H9 (cell line): ENCODE results near the gene TTC7B. TPM values are rescaled to one million over a fixed set of nuclear protein-coding genes. Genes with fewer than 3 reads are reported as not detected.

Source experiments
- DNase-seq: peaks from one replicate; pipeline ENCODE4 v3.0.0-alpha.2; 2017
- H2AFZ ChIP-seq: one replicate; pipeline ENCODE4 v1.6.1; 2013; ENCODE audit warnings: mild to moderate bottlenecking, low read length, control low read depth, moderate library complexity
- H2AK5ac ChIP-seq: 2 replicates; pipeline ENCODE4 v1.6.1; 2013; ENCODE audit warnings: low read length, control low read depth, mixed read lengths; ENCODE audit not compliant: insufficient read length
- H2BK120ac ChIP-seq: one replicate; pipeline ENCODE4 v1.6.1; 2013; ENCODE audit warnings: low read depth, mild to moderate bottlenecking, low read length, control low read depth, inconsistent platforms; ENCODE audit not compliant: poor library complexity, severe bottlenecking
- H2BK12ac ChIP-seq: 2 replicates; pipeline ENCODE4 v1.6.1; 2013; ENCODE audit warnings: low read length, control low read depth, mixed read lengths, low read depth; ENCODE audit not compliant: insufficient read length
- H2BK15ac ChIP-seq: 2 replicates; pipeline ENCODE4 v1.6.1; 2013; ENCODE audit warnings: low read depth, low read length, control low read depth
- H2BK20ac ChIP-seq: one replicate; pipeline ENCODE4 v1.6.1; 2013; ENCODE audit warnings: low read depth, mild to moderate bottlenecking, low read length, control low read depth, inconsistent platforms; ENCODE audit not compliant: poor library complexity, severe bottlenecking
- H2BK5ac ChIP-seq: 2 replicates; pipeline ENCODE4 v1.6.1; 2013; ENCODE audit warnings: low read length, control low read depth, mixed read lengths; ENCODE audit not compliant: insufficient read length
- H3K14ac ChIP-seq: 2 replicates; pipeline ENCODE4 v1.6.1; 2013; ENCODE audit warnings: low read length, control low read depth; ENCODE audit not compliant: insufficient read depth
- H3K18ac ChIP-seq: 2 replicates; pipeline ENCODE4 v1.6.1; 2013; ENCODE audit warnings: low read depth, mild to moderate bottlenecking, mixed read lengths, low read length, control low read depth; ENCODE audit not compliant: insufficient read length
- H3K23ac ChIP-seq: 2 replicates; pipeline ENCODE4 v1.6.1; 2013; ENCODE audit warnings: low read length, control low read depth, mixed read lengths, low read depth; ENCODE audit not compliant: insufficient read length
- H3K23me2 ChIP-seq: 2 replicates; pipeline ENCODE4 v1.6.1; 2013; ENCODE audit warnings: low read depth, mild to moderate bottlenecking, mixed read lengths, low read length, control low read depth; ENCODE audit not compliant: insufficient read length, poor library complexity, severe bottlenecking
- H3K27ac ChIP-seq: 2 replicates; pipeline ENCODE4 v1.5.1; 2013; ENCODE audit warnings: low read length, control low read depth, mixed read lengths, low read depth; ENCODE audit not compliant: insufficient read length
- H3K27me3 ChIP-seq: 2 replicates; pipeline ENCODE4 v1.6.1; 2013; ENCODE audit warnings: low read length, control low read depth, inconsistent platforms; ENCODE audit not compliant: insufficient read depth
- H3K4ac ChIP-seq: 2 replicates; pipeline ENCODE4 v1.6.1; 2013; ENCODE audit warnings: low read depth, mild to moderate bottlenecking, control low read depth, inconsistent platforms, low read length, moderate library complexity
- H3K4me1 ChIP-seq: 2 replicates; pipeline ENCODE4 v1.6.1; 2013; ENCODE audit warnings: low read length, control low read depth, inconsistent platforms; ENCODE audit not compliant: insufficient read depth
- H3K4me2 ChIP-seq: 2 replicates; pipeline ENCODE4 v1.6.1; 2013; ENCODE audit warnings: low read length, control low read depth, mixed read lengths; ENCODE audit not compliant: insufficient read length, insufficient read depth
- H3K56ac ChIP-seq: 2 replicates; pipeline ENCODE4 v1.6.1; 2013; ENCODE audit warnings: low read depth, mild to moderate bottlenecking, mixed read lengths, low read length, control low read depth; ENCODE audit not compliant: insufficient read length
- H3K79me1 ChIP-seq: 2 replicates; pipeline ENCODE4 v1.6.1; 2013; ENCODE audit warnings: low read depth, mild to moderate bottlenecking, moderate library complexity, low read length, control low read depth, inconsistent platforms; ENCODE audit not compliant: insufficient read depth, poor library complexity, severe bottlenecking
- H3K79me2 ChIP-seq: 2 replicates; pipeline ENCODE4 v1.6.1; 2013; ENCODE audit warnings: low read length, control low read depth, inconsistent platforms; ENCODE audit not compliant: insufficient read depth
- H3K9ac ChIP-seq: 2 replicates; pipeline ENCODE4 v1.6.1; 2013; ENCODE audit warnings: low read length, control low read depth, mixed read lengths; ENCODE audit not compliant: insufficient read length; ENCODE audit errors: extremely low read depth
- H3K9me3 ChIP-seq: one replicate; pipeline ENCODE4 v1.6.1; 2013; ENCODE audit warnings: low read depth, low read length, inconsistent platforms; ENCODE audit not compliant: control insufficient read depth
- H3T11ph ChIP-seq: one replicate; pipeline ENCODE4 v1.6.1; 2013; ENCODE audit warnings: mild to moderate bottlenecking, low read length, control low read depth, inconsistent platforms
- H4K20me1 ChIP-seq: one replicate; pipeline ENCODE4 v1.6.1; 2013; ENCODE audit not compliant: control insufficient read depth, insufficient read length, insufficient read depth
- H4K5ac ChIP-seq: 2 replicates; pipeline ENCODE4 v1.6.1; 2013; ENCODE audit warnings: low read depth, mild to moderate bottlenecking, mixed read lengths, low read length, control low read depth; ENCODE audit not compliant: insufficient read length
- H4K8ac ChIP-seq: replicated peaks from 2 replicates; pipeline ENCODE4 v1.6.1; 2013; ENCODE audit warnings: low read length, control low read depth, mixed read lengths, low read depth; ENCODE audit not compliant: insufficient read length
- H4K91ac ChIP-seq: 2 replicates; pipeline ENCODE4 v1.6.1; 2013; ENCODE audit warnings: low read depth, mild to moderate bottlenecking, moderate library complexity, mixed read lengths, low read length, control low read depth; ENCODE audit not compliant: insufficient read length
- H3K27ac Mint-ChIP-seq, 3 experiments: 2 replicates in 2 of 3; 3 replicates in 1 of 3; pipeline ENCODE4 v1.8.0; 2020 to 2021; ENCODE audit warnings: mixed read lengths in 3 of 3, mild to moderate bottlenecking in 1 of 3, moderate library complexity in 1 of 3
- H3K27me3 Mint-ChIP-seq: 2 replicates; pipeline ENCODE4 v1.8.0; 2021; ENCODE audit warnings: low read depth, mild to moderate bottlenecking, moderate library complexity, mixed read lengths
- H3K36me3 Mint-ChIP-seq, 3 experiments: 2 replicates in 2 of 3; 3 replicates in 1 of 3; pipeline ENCODE4 v1.8.0; 2020 to 2021; ENCODE audit warnings: low read depth in 3 of 3, mixed read lengths in 3 of 3; ENCODE audit not compliant: insufficient read depth in 1 of 3
- H3K4me1 Mint-ChIP-seq, 2 experiments: 2 replicates each; pipeline ENCODE4 v1.8.0; 2020; ENCODE audit warnings: mixed read lengths in 2 of 2
- H3K4me3 Mint-ChIP-seq, 2 experiments: 2 replicates in 1 of 2; 3 replicates in 1 of 2; pipeline ENCODE4 v1.8.0; 2020 to 2021; ENCODE audit warnings: mild to moderate bottlenecking in 2 of 2, mixed read lengths in 2 of 2, moderate library complexity in 1 of 2
- H3K9me3 Mint-ChIP-seq, 2 experiments: 2 replicates in 1 of 2; 3 replicates in 1 of 2; pipeline ENCODE4 v1.8.0; 2020; ENCODE audit warnings: mild to moderate bottlenecking in 2 of 2, mixed read lengths in 2 of 2, moderate library complexity in 1 of 2
- CTCF ChIP-seq: fragments of 200-600 bp; sonication (generic); conservative IDR thresholded peaks from 3 replicates; pipeline ENCODE4 v1.8.0; 2021; ENCODE audit warnings: antibody characterized with exemption, mild to moderate bottlenecking
- WGBS: extraction: QIAGEN DNeasy Blood & Tissue Kit; methylation state at CpG from one replicate; pipeline ENCODE4 v1.1.7; 2013; ENCODE audit warnings: missing lambda C conversion rate, low lambda C conversion rate, mixed read lengths; ENCODE audit not compliant: insufficient read length; ENCODE audit errors: extremely low coverage; 5-methylcytosine and 5-hydroxymethylcytosine counted together
- long read RNA-seq: library from polyadenylated mRNA; unstranded; transcript quantifications from one replicate; pipeline ENCODE4 v2.0.0, GENCODE V29; 2020
- total RNA-seq: library from RNA; stranded (reverse); gene quantifications from 2 replicates; pipeline ENCODE4 v1.2.1, GENCODE V29; 2021

TTC7B gene, protein sequence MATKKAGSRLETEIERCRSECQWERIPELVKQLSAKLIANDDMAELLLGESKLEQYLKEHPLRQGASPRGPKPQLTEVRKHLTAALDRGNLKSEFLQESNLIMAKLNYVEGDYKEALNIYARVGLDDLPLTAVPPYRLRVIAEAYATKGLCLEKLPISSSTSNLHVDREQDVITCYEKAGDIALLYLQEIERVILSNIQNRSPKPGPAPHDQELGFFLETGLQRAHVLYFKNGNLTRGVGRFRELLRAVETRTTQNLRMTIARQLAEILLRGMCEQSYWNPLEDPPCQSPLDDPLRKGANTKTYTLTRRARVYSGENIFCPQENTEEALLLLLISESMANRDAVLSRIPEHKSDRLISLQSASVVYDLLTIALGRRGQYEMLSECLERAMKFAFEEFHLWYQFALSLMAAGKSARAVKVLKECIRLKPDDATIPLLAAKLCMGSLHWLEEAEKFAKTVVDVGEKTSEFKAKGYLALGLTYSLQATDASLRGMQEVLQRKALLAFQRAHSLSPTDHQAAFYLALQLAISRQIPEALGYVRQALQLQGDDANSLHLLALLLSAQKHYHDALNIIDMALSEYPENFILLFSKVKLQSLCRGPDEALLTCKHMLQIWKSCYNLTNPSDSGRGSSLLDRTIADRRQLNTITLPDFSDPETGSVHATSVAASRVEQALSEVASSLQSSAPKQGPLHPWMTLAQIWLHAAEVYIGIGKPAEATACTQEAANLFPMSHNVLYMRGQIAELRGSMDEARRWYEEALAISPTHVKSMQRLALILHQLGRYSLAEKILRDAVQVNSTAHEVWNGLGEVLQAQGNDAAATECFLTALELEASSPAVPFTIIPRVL
- 30.3 and 33.7 TPM in 2 replicates for total RNA-seq
- long read RNA-seq, full-length matches to known transcripts, result 1 of 9 reads
- long read RNA-seq, partial matches to known transcripts, result 8 of 9 reads
- long read RNA-seq, other reads (novel, unspliced or antisense), result 0 of 9 reads

GRCh38 chr14:90815822-90816662 is at the start of gene TTC7B:
Gene TTC7B, minus strand, starts transcription at chr14:90816430. Its CDS starts 135 bp downstream, at chr14:90816295.
- Mint-ChIP-seq H3K4me1 (peaks cover 5 to 8% of the 10 kb centered on the region in 2 experiments), H3K27me3 (peaks cover 29% of the 10 kb centered on the region), H3K4me3 (peak within 1 kb of the TSS; percentile 76 to 84), H3K27ac (peak within 1 kb of the TSS in 1 of 3 experiments; percentile 62; a peak in 1 of 7 replicates), H3K36me3 (no peaks in the 10 kb centered on the region; a peak in 1 of 7 replicates), H3K9me3 (no peaks in the 10 kb centered on the region)
- no peaks in the 10 kb centered on the region for H4K20me1 ChIP-seq
- H2AK5ac ChIP-seq, result no peak within 1 kb of the TSS
- no peaks in the 10 kb centered on the region for H3K4me1 ChIP-seq
- no peak within 1 kb of the TSS for H2BK20ac ChIP-seq
- no peaks in the 10 kb centered on the region for H3K9me3 ChIP-seq
- H3K27ac ChIP-seq, result no peak within 1 kb of the TSS
- no peaks in the 10 kb centered on the region for H3K79me1 ChIP-seq
- H3K79me2 ChIP-seq, result no peaks in the 10 kb centered on the region
- H4K5ac ChIP-seq, result no peak within 1 kb of the TSS
- DNase-seq, result peak; percentile 60
- H3K9ac ChIP-seq, result peak within 1 kb of the TSS; percentile 39
- H2BK120ac ChIP-seq, result no peak within 1 kb of the TSS
- H3K23ac ChIP-seq, result no peak within 1 kb of the TSS
- H3K4me2 ChIP-seq, result peak within 1 kb of the TSS; percentile 83
- WGBS, result no CpG with 5 or more reads among the region's 111 CpGs
- no peak within 1 kb of the TSS for H3K4ac ChIP-seq
- no peak within 1 kb of the TSS for H2BK12ac ChIP-seq
- H4K8ac ChIP-seq, result no peak within 1 kb of the TSS
- no peaks in the 10 kb centered on the region for H3K27me3 ChIP-seq
- H2AFZ ChIP-seq, result no peak within 1 kb of the TSS
- peaks cover 4% of the 10 kb centered on the region for H3K23me2 ChIP-seq
- H3K56ac ChIP-seq, result no peak within 1 kb of the TSS
- no peak within 1 kb of the TSS for H3T11ph ChIP-seq
- H3K18ac ChIP-seq, result no peak within 1 kb of the TSS
- H3K14ac ChIP-seq, result peak within 1 kb of the TSS; percentile 83
- no peak within 1 kb of the TSS for H2BK5ac ChIP-seq
- TF ChIP-seq CTCF, result peak; percentile 29; the same call in 1 of the 3 replicates
- no peak within 1 kb of the TSS for H2BK15ac ChIP-seq
- H4K91ac ChIP-seq, result no peak within 1 kb of the TSS
